CD4-positive, alpha-beta T cell treated with Interleukin-17A for 1 hour (primary cell): ENCODE results near the gene NFKB1.
"Not testable (repeated sequence)": the region's sequence is repeated elsewhere in the genome, so short reads cannot be mapped to it uniquely, and the experiment has no call there.

Experiments used
- DNase-seq: peaks from one replicate; pipeline ENCODE4 v3.0.0-alpha.2; 2020

NFKB1 gene

GRCh38 chr4:102601586-102602227 lies 100.5 kb downstream of the NFKB1 start:
- no peak for DNase-seq

- DNase-seq: no peak
These were observed 103.2 kb downstream of the NFKB1 start for GRCh38 chr4:102604222-102604940.

GRCh38 chr4:102606261-102606660 lies 105.1 kb downstream of the NFKB1 start:
- DNase-seq: no peak

- DNase-seq: no peak
These were observed 105.8 kb downstream of the NFKB1 start for GRCh38 chr4:102606846-102607450.

GRCh38 chr4:102608190-102608589 lies 107.0 kb downstream of the NFKB1 start:
- DNase-seq: no peak

- no peak for DNase-seq
These were observed 108.8 kb downstream of the NFKB1 start for GRCh38 chr4:102610007-102610406.

GRCh38 chr4:102610476-102610875 lies 109.3 kb downstream of the NFKB1 start:
- DNase-seq: no peak

- no peak for DNase-seq
These were observed 111.1 kb downstream of the NFKB1 start for GRCh38 chr4:102612210-102612609.

- DNase-seq: peak; percentile 77
These were observed 111.7 kb downstream of the NFKB1 start for GRCh38 chr4:102612824-102613366.

GRCh38 chr4:102614801-102615200 lies 113.6 kb downstream of the NFKB1 start:
- peak; percentile 68 for DNase-seq

- no peak for DNase-seq
These were observed 115.5 kb downstream of the NFKB1 start for GRCh38 chr4:102616636-102617035.

GRCh38 chr4:102619021-102619420 lies 117.9 kb downstream of the NFKB1 start:
- DNase-seq: not testable (repeated sequence)

- not testable (repeated sequence) for DNase-seq
These were observed 118.8 kb downstream of the NFKB1 start for GRCh38 chr4:102619776-102620631.

- DNase-seq: peak; percentile 54
These were observed 119.7 kb downstream of the NFKB1 start for GRCh38 chr4:102620697-102621497.

- DNase-seq: no peak
These were observed 122.5 kb downstream of the NFKB1 start for GRCh38 chr4:102623622-102624021.

- DNase-seq: no peak
These were observed 123.3 kb downstream of the NFKB1 start for GRCh38 chr4:102624505-102624904.

GRCh38 chr4:102625232-102625930 lies 124.2 kb downstream of the NFKB1 start:
- peak; percentile 85 for DNase-seq

GRCh38 chr4:102627831-102628523 lies 126.8 kb downstream of the NFKB1 start:
- no peak for DNase-seq

- DNase-seq: no peak
These were observed 128.5 kb downstream of the NFKB1 start for GRCh38 chr4:102629673-102630072.

- DNase-seq: no peak
These were observed 130.5 kb downstream of the NFKB1 start for GRCh38 chr4:102631616-102632015.
